GM23248 (cell line): Measurements from ENCODE around the gene WHRN. TPM values are rescaled to one million over a fixed set of nuclear protein-coding genes. Genes with fewer than 3 reads are reported as not detected.

Experiments
- DNase-seq: peaks from one replicate; pipeline ENCODE4 v3.0.0-alpha.2; 2015
- H2AFZ ChIP-seq: fragments of 200-600 bp; sonication (generic); 2 replicates; pipeline ENCODE4 v1.6.1; 2016; ENCODE audit warnings: antibody characterized with exemption
- H3F3A ChIP-seq: fragments of 200-600 bp; sonication (generic); 2 replicates; pipeline ENCODE4 v1.6.1; 2016; ENCODE audit warnings: mild to moderate bottlenecking, antibody characterized with exemption, mixed run types; ENCODE audit not compliant: insufficient read depth
- H3K27ac ChIP-seq: fragments of 200-600 bp; sonication (generic); 2 replicates; pipeline ENCODE4 v1.5.1; 2016; ENCODE audit warnings: mild to moderate bottlenecking
- H3K27me3 ChIP-seq: fragments of 200-600 bp; sonication (generic); replicated peaks from 2 replicates; pipeline ENCODE4 v1.6.1; 2016; ENCODE audit warnings: mild to moderate bottlenecking; ENCODE audit not compliant: insufficient read depth
- H3K36me3 ChIP-seq: fragments of 200-600 bp; sonication (generic); 2 replicates; pipeline ENCODE4 v1.6.1; 2016; ENCODE audit warnings: low read depth, mild to moderate bottlenecking
- H3K4me1 ChIP-seq: fragments of 200-600 bp; sonication (generic); 2 replicates; pipeline ENCODE4 v1.6.1; 2016; ENCODE audit warnings: mild to moderate bottlenecking; ENCODE audit not compliant: insufficient read depth
- H3K4me2 ChIP-seq: fragments of 200-600 bp; sonication (generic); one replicate; pipeline ENCODE4 v1.6.1; 2016; ENCODE audit warnings: mild to moderate bottlenecking; ENCODE audit not compliant: unreplicated experiment
- H3K4me3 ChIP-seq: fragments of 200-600 bp; sonication (generic); 2 replicates; pipeline ENCODE4 v1.5.1; 2016; ENCODE audit warnings: mild to moderate bottlenecking
- H3K79me2 ChIP-seq: fragments of 200-600 bp; sonication (generic); 2 replicates; pipeline ENCODE4 v1.6.1; 2016; ENCODE audit warnings: mild to moderate bottlenecking; ENCODE audit not compliant: insufficient read depth
- H3K9ac ChIP-seq: fragments of 200-600 bp; sonication (generic); 2 replicates; pipeline ENCODE4 v1.6.1; 2016; ENCODE audit warnings: mild to moderate bottlenecking
- H3K9me2 ChIP-seq: fragments of 200-600 bp; sonication (generic); 2 replicates; pipeline ENCODE4 v1.6.1; 2016; ENCODE audit warnings: mixed run types, mild to moderate bottlenecking, moderate library complexity; ENCODE audit not compliant: insufficient read depth
- H3K9me3 ChIP-seq: fragments of 200-600 bp; sonication (generic); one replicate; pipeline ENCODE4 v1.6.1; 2017; ENCODE audit warnings: low read depth
- H4K20me1 ChIP-seq: fragments of 200-600 bp; sonication (generic); 2 replicates; pipeline ENCODE4 v1.6.0; 2016; ENCODE audit not compliant: insufficient read depth
- EZH2 ChIP-seq: fragments of 200-600 bp; sonication (generic); IDR thresholded peaks from 2 replicates; pipeline ENCODE4 v1.6.1; 2018; ENCODE audit warnings: antibody characterized with exemption, mild to moderate bottlenecking; ENCODE audit not compliant: insufficient read depth, poor library complexity, severe bottlenecking
- EZH2phosphoT487 ChIP-seq: fragments of 200-600 bp; sonication (generic); IDR thresholded peaks from 2 replicates; pipeline ENCODE4 v1.6.1; 2018; ENCODE audit warnings: antibody characterized with exemption, moderate library complexity, mild to moderate bottlenecking, low read depth; ENCODE audit not compliant: insufficient read depth
- WGBS, 2 experiments: methylation state at CpG; one replicate each; pipeline ENCODE4 v1.1.6; 2015 to 2017; ENCODE audit warnings: low lambda C conversion rate in 2 of 2, low coverage in 1 of 2; ENCODE audit errors: missing lambda C conversion rate in 2 of 2; 5-methylcytosine and 5-hydroxymethylcytosine counted together
- in situ Hi-C: fragments of 300-500 bp; cut with MboI; formaldehyde crosslinking; loops from 2 replicates; pipeline ENCODE4 v1.15.0; 2020
- polyA plus RNA-seq: library from polyadenylated mRNA; unstranded; fragments of >200 nt; fragmentation: Nextera tagmentation; extraction: Ambion mirVana; gene quantifications from 2 replicates; pipeline ENCODE4 v1.2.1, GENCODE V29; 2016
- total RNA-seq: library from RNA; depleted of rRNA; stranded (reverse); fragments of >200 nt; shearing (Covaris generic); gene quantifications from 2 replicates; pipeline ENCODE4 v1.2.3, GENCODE V29; 2014

WHRN gene
- total and polyA plus RNA-seq, 2 experiments from 2014 or later = 0.76 to 1.5 TPM

DNA sequence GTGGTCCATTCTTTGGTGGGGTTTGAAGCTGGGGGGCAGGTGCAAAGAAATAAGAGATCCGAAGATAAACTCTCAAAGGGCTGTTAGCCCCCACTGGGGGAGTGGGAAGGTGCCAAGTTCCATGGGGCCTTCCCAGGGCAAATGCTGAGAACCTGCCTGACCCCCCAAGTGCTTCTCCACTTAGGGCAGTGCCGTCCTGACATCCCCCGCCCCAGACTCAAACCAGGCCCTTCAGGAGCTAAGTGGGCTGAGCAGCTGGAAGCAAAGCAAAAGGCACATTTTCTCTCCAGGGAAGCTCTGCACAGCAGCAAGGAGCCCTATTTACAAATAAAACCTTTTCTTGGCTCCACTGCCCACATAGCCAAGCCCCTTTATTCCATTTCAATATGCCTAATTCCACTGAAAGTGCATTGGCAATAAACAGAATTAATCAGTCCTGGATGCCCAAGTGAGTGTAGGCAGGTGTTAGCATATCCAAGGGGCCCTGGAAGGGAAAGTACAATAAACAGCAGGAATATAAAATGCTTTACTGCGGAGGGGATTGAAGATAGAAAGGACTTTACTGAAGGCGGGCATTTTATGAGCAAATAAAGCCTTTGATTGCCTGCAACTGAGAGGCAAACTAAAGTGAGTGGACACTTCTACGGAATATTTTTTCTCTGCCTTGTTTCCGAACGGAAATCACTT, 44.6 kb downstream of the WHRN start:
- H3K4me1 ChIP-seq = no peaks in the 10 kb centered on the region
- H3K9ac ChIP-seq = no peak overlapping the region
- H4K20me1 ChIP-seq = no peaks in the 10 kb centered on the region
- H3K36me3 ChIP-seq = no peaks in the 10 kb centered on the region
- H3K27me3 ChIP-seq = no peaks in the 10 kb centered on the region
- no peak overlapping the region for H2AFZ ChIP-seq
- no peak overlapping the region for H3K27ac ChIP-seq
- peaks cover 5% of the 10 kb centered on the region; the same call in 1 of the 2 replicates for H3F3A ChIP-seq
- 76 to 81% methylated on average over 8 of the region's 8 CpGs for WGBS, 2 experiments
- H3K4me3 ChIP-seq = no peak overlapping the region
- no peaks in the 10 kb centered on the region for H3K9me3 ChIP-seq
- no peaks in the 10 kb centered on the region for H3K9me2 ChIP-seq
- no peaks in the 10 kb centered on the region for H3K79me2 ChIP-seq
- TF ChIP-seq EZH2 (no peak), EZH2phosphoT487 (no peak)
- H3K4me2 ChIP-seq = no peak overlapping the region
- DNase-seq = no peak
- in situ Hi-C loops = no loop called here

- H3K9me2 ChIP-seq = no peaks in the 10 kb centered on the region
- no peaks in the 10 kb centered on the region for H3K27me3 ChIP-seq
- H3K27ac ChIP-seq = no peak overlapping the region
- H2AFZ ChIP-seq = no peak overlapping the region
- H3K4me3 ChIP-seq = no peak overlapping the region
- H3K4me2 ChIP-seq = no peak overlapping the region
- no peaks in the 10 kb centered on the region for H3K79me2 ChIP-seq
- H4K20me1 ChIP-seq = no peaks in the 10 kb centered on the region
- no peak for DNase-seq
- H3K36me3 ChIP-seq = no peaks in the 10 kb centered on the region
- 68 to 73% methylated on average over 5 of the region's 5 CpGs for WGBS, 2 experiments
- in situ Hi-C loops = no loop called here
- H3K4me1 ChIP-seq = no peaks in the 10 kb centered on the region
- H3K9me3 ChIP-seq = no peaks in the 10 kb centered on the region
- H3F3A ChIP-seq = peaks cover 5% of the 10 kb centered on the region; the same call in 1 of the 2 replicates
- TF ChIP-seq EZH2 = no peak
- no peak for TF ChIP-seq EZH2phosphoT487
- no peak overlapping the region for H3K9ac ChIP-seq
Measured at GRCh38 chr9:114459464-114459863, 45.8 kb downstream of the WHRN start.

DNA sequence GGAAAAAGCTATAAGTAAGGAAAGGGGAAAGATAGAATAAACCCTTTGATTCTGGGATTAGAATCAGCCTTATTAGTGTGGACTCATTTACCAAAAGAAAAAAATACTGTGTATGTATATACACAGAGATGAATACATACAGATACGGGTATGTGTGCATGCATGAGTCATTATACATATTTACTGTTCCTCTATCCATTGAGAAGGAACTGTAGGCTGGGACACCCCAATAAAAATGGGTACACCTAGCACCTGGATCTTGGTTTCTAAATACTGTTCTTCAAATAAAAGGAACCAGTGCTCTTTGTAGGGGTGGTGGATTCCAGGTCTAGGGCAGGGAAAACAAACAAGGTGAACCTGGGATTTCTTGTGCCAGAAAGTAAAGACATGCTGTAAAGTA, 48.3 kb downstream of the WHRN start:
- in situ Hi-C loops = no loop called here
- no peak for TF ChIP-seq EZH2
- no peak for TF ChIP-seq EZH2phosphoT487

DNA sequence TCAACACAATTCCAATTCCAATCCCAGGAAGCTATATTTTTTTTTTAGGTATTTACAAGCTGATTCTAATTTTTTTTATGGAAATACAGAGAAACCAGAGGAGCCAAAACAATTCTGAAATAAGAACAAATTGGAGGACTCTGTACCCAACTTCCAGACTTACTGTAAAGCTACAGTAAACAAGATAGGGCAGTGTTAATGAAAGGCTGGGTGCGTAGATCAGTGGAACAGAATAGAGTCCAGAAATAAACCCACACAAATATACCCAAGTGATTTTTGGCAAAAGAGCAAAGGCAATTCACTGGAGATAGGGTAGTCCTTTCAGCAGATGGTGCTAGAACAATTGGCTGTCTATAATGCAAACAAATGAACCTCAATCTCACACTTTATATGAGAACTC, 50.6 kb downstream of the WHRN start:
- no peaks in the 10 kb centered on the region for H3K4me1 ChIP-seq
- H3K36me3 ChIP-seq = no peaks in the 10 kb centered on the region
- no peaks in the 10 kb centered on the region for H3K9me2 ChIP-seq
- H3K79me2 ChIP-seq = no peaks in the 10 kb centered on the region
- TF ChIP-seq EZH2phosphoT487 (no peak), EZH2 (no peak)
- no peak overlapping the region for H3K9ac ChIP-seq
- no peaks in the 10 kb centered on the region for H3F3A ChIP-seq
- no peaks in the 10 kb centered on the region for H3K9me3 ChIP-seq
- 38 to 48% methylated on average over 1 of the region's 1 CpG for WGBS, 2 experiments
- DNase-seq = no peak
- no peaks in the 10 kb centered on the region for H4K20me1 ChIP-seq
- H3K4me2 ChIP-seq = no peak overlapping the region
- in situ Hi-C loops = no loop called here
- H3K27me3 ChIP-seq = no peaks in the 10 kb centered on the region
- no peak overlapping the region for H3K27ac ChIP-seq
- H3K4me3 ChIP-seq = no peak overlapping the region
- no peak overlapping the region for H2AFZ ChIP-seq

More for the DNA sequence above, 48.3 kb downstream of the WHRN start:
- H3K9me3 ChIP-seq = no peaks in the 10 kb centered on the region
- no peak overlapping the region for H3K4me3 ChIP-seq
- H3K9me2 ChIP-seq = no peaks in the 10 kb centered on the region
- H3K4me1 ChIP-seq = no peaks in the 10 kb centered on the region
- H2AFZ ChIP-seq = no peak overlapping the region
- no peak overlapping the region for H3K9ac ChIP-seq
- H3K4me2 ChIP-seq = no peak overlapping the region
- H3K36me3 ChIP-seq = no peaks in the 10 kb centered on the region
- H3K79me2 ChIP-seq = no peaks in the 10 kb centered on the region
- DNase-seq = no peak
- no peaks in the 10 kb centered on the region for H3F3A ChIP-seq
- no peak overlapping the region for H3K27ac ChIP-seq
- H3K27me3 ChIP-seq = no peaks in the 10 kb centered on the region
- H4K20me1 ChIP-seq = no peaks in the 10 kb centered on the region
- WGBS, 2 experiments = 75 to 85% methylated on average over 1 of the region's 1 CpG
